Superior temporal gyrus (tissue), 1 donor: ENCODE data around the gene SULT1C3.

ENCODE experiments used
- DNase-seq: peaks from one replicate; pipeline ENCODE4 v3.0.0-alpha.2; 2016; ENCODE audit errors: extremely low spot score

The SULT1C3 gene

DNA sequence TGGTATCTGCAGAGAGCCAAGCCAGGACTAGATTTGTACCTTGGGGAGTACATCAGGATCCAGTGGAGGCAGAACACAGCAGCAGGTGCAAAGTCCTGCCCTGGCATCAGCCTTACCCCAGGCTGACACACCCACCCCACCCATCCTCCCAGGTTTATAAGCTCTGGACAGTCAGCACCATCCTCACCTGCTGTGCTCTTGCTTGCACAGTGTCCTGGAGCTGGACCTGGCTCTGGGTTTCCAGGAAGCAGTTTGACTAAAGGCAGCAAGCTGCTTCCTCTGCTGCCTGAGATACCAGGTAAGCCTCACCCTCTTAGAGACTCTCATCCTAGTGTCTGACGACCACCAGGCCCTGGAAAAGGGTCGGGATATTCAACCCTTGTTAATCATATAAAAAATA lies at the start of gene SULT1C3:
Gene SULT1C3 (plus strand): TSS at position 183 of the 400 bp plus-strand sequence. CDS start 7,227 bp downstream, outside the sequence.
- DNase-seq: no peak

- DNase-seq: no peak
Observed at GRCh38 chr2:108193251-108193650, 46.5 kb upstream of the SULT1C3 start.

GRCh38 chr2:108194409-108195132 lies 45.2 kb upstream of the SULT1C3 start:
- peak; percentile 74 for DNase-seq

DNA sequence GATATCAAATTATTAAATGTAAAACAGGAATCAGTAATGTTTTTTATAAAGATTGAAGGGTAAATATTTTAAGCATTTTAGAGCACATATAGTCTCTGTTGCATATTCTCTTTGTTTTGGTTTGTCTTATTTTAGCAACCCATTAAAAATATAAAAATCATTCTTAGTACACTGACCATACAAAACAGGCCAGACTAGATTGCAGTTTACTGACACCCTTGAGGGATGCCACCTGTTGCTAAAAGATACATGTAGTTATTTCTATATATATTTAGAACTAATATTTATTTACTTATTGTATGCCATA lies 44.7 kb upstream of the SULT1C3 start:
- no peak for DNase-seq

DNA sequence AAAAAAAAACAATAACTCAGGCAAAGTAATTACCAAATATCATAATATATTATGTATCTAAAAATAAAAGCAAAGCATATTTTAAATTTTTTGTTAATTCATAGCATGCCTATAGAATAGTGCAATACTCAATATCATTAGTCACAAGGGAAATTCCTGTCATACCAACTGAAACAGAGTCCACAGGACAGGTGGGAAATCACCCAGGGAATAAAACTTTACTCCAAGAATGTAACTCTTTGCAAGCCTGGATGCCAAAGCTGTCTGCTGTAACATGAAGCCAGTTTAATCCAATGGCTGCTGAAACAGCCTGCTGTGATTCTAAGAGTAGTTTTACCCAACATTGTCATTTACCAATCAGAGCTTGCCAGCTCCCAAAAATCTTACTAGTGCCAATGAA lies 40.0 kb upstream of the SULT1C3 start:
- no peak for DNase-seq

- DNase-seq: no peak
Observed at GRCh38 chr2:108200569-108200968, 39.2 kb upstream of the SULT1C3 start.

DNA sequence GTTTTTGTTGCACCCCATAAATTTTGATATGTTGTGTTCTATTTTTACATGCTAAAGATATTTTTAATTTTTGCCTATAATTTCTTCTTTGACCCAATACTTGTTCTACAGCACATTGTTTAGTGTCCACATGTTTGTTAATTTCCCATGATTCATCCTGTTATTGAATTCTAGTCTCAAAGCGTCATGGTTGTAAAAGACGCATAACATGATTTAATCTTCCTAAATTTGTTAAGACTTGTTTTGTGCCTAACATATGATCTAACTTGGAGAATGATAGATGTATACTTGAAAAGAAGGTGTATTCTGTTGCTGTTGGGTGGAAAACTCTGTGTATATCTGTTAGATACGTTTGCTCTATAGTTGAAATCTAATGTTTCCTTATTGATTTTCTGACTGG lies 27.1 kb upstream of the SULT1C3 start:
- no peak for DNase-seq

DNA sequence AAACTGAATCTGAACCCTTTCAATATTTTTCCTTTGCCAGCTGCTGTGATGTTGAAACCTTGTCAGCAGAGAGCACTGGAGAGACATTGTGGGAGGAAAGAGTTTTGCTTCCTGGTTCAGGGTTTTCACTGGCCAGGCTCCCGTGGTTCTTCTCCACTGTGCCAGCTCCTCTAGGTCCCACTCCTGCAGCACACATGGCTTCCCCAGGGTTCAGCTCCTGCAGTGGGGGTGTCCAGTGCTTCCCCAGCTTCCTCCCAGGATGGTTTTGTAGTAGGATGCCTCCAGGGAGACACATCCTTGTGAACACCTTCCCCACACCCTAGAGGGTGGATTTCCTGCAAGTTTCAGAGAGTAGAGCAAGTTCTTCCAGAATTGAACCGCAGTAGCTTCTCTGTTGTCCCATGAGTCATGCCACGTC lies 24.0 kb upstream of the SULT1C3 start:
- DNase-seq: no peak

DNA sequence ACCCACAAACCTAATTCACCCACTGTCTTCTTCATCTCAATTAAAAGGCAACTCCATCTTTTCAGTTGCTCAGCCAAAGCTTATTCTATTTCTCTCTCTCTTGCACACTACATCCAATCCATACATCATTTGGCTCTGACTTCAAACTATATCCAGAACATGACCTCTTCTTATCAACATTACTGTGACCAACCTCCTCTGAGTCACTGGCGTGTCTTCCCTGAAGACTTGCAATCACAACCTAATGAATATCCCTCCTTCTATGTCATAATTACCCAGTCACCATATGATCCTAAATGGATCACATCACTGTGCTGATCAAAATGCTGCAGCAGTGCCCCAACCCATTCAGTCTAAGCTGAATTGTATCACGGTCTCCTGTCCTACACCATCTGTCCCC lies 22.6 kb upstream of the SULT1C3 start:
- no peak for DNase-seq

DNA sequence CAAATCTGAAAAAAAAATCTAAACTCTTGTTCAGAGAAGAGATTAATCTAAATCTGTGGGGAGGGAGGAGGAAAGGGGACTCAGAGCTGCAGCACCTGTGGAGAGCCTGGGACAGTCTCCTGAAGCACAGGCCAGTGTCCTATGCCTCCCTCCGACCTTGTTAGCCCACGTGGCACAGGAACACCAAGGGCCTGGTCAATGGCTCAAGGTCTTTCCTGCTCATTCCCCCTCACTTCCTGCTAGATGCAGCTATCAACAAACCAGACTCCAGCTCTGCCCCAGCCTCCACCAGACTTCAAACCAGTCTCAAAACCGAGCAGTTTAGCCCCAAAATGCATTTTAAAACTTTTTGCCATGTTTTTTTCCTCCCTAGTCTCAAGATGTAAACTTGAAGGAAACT lies 20.1 kb upstream of the SULT1C3 start:
- no peak for DNase-seq

GRCh38 chr2:108220191-108220590 lies 19.6 kb upstream of the SULT1C3 start:
- DNase-seq: no peak

DNA sequence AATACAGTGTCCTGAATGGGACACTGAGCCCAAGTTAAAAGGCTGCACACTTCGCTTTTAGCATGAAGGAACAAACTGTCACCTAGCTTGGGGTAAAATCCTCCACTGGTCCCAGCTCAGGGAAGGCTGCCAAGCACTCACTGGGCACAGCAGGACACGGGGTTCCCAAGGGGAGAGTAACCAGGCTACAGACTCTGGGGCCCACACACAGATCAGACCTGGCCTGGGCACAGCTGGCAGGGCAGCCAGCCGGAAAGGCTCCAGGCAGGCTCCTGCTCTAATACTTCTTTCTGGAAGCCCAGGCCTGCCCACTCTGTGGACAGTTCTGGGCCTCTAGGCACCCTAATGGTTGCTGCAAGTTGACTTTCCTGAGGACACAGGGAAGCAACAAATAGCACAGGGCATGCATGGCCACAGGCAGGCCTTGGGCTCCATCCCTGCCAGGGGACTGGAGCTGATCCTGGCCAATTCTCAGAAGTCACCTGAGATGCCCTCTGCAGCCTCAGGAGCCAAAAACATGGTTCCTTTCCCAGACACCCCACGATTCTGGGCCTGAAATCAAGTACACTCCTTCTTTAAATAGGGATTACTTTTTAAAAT lies 18.7 kb upstream of the SULT1C3 start:
- no peak for DNase-seq

- DNase-seq: no peak
Observed at GRCh38 chr2:108222261-108222660, 17.5 kb upstream of the SULT1C3 start.

GRCh38 chr2:108223573-108223972 lies 16.2 kb upstream of the SULT1C3 start:
- no peak for DNase-seq

- no peak for DNase-seq
Observed at GRCh38 chr2:108224022-108224421, 15.7 kb upstream of the SULT1C3 start.

DNA sequence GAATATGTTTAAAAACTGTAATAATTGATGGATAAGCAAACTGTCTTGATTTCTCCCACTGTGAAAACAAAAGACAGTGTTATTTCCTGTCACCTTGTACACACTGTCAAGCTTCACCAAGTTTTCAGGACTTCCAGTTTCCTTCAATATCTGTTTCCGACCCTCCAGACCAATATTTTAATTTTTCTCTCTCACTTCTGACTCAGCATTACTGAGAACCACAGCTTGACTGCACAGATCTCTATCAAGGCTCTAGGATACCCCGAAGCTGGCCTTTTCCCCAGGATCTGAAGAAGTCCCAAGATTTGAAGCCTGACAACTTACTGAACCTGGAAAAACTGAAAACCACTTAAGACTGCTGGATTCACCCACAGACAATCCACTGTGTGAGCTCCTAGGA lies 13.2 kb upstream of the SULT1C3 start:
- DNase-seq: no peak

GRCh38 chr2:108228006-108228405 lies 11.8 kb upstream of the SULT1C3 start:
- DNase-seq: no peak

DNA sequence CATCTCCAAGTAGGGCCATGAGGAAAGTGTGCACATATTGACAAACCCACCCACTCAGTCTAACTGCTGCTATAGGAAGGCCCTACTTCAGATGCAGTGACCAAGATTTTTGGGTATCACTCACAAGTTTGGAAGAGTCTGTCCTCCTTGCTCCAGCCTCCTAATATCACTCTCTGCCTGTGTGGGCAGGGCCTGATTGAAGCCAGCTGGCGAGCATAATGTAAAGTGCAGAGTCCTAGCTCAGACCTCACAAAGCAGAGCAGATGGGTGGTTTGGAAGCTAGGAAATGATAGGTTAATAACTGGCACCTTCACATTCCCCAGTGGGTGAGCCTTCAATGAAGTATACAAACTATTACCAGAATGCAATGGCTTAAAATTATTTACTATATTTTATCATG lies 11.2 kb upstream of the SULT1C3 start:
- no peak for DNase-seq

DNA sequence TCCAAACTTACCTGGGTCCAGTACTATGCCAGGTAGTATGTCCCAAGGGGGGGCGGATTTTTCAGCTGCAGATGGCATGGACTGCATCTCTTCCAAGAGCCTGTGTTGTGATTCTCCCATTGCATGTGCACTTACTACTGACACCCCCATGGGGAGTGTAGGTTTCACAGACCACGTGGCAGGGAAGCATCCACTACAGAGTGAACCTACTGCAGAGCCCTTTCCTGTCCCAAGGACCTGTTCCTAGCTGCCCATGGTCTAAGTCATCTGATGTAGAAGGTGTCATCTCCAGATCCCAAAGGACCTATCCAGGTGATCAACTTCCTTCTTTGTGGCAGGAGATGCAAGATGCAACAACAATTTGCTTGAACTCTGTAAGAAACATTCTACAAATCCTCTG lies 9.9 kb upstream of the SULT1C3 start:
- DNase-seq: no peak

- DNase-seq: no peak
Observed at GRCh38 chr2:108235577-108235976, 4.2 kb upstream of the SULT1C3 start.

DNA sequence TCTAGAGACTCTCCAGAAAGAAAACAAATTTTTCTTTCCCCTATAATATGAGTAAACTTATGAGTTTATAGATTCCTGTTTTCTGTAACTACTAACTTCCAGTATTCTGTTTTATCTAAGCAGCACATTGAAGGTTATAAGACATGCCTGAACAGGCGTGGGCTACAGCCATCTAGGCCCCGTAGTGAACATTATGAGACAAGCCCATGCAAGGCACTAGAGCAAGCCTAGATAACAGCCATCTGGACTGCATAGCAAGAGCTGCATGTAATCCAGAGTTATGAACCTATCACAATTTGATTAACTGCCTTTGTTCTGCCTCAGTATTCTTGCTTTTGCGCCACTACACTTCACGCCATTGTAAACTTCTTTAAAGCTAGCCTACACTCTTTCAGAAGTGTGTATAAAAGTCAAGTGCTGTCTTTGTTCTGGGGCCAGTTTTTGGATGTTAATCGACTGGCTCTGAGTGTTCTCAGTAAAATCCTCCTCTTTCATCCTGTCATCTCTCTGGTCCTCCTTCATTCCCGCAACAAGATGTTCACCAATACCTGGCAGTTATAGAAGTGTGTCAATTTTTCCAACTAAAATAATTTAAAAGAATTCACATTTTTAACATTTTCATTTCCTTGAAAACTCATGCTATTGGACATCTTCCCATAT lies 3.0 kb upstream of the SULT1C3 start:
- DNase-seq: no peak

DNA sequence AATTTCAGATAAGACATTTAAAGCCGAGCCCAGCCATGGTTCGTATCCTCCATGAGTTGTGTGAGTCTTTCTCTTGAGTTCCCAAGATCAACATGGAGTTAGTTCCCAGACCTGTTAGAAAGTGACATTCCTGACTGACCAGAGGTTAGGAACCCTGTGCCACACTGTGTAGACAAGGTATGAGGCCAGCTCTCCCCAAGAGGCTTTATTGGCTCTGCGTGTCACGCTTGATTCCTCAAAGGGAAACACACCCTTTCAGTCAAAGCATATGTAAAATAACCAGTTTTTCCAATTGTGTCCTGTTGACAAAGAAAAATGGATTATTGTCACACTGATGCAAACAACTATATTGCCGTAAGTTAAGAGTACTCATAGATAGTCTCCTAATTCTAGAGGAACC lies 1.2 kb downstream of the SULT1C3 start:
- DNase-seq: no peak

DNA sequence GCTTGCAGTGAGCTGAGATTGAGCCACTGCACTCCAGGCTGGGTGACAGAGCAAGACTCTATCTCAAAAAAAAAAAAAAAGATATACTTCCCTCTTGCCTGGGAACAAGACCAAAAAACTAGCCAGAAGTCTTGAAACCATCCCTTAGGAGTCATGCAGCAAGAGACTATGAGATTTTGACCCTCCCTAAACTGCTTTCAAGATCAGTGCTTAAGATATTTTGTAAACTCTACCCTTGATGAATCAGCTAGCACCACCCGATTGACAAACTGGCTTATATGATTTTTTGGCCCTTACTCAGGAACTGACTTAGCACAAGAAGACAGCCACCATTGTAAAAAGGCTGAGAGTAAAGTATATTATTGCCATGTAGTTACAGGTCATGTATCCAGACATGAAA lies 3.8 kb downstream of the SULT1C3 start:
- no peak for DNase-seq
